HG03108 (cell line): ENCODE results near the gene KANSL1.
"Not testable (repeated sequence)": the region's sequence is repeated elsewhere in the genome, so short reads cannot be mapped to it uniquely, and the experiment has no call there.

Experiments used
- ATAC-seq: cut with Tn5 transposase; IDR thresholded peaks from one replicate; pipeline ENCODE4 v1.9.1; 2021; ENCODE audit warnings: moderate library complexity; ENCODE audit not compliant: unreplicated experiment

KANSL1 gene

DNA sequence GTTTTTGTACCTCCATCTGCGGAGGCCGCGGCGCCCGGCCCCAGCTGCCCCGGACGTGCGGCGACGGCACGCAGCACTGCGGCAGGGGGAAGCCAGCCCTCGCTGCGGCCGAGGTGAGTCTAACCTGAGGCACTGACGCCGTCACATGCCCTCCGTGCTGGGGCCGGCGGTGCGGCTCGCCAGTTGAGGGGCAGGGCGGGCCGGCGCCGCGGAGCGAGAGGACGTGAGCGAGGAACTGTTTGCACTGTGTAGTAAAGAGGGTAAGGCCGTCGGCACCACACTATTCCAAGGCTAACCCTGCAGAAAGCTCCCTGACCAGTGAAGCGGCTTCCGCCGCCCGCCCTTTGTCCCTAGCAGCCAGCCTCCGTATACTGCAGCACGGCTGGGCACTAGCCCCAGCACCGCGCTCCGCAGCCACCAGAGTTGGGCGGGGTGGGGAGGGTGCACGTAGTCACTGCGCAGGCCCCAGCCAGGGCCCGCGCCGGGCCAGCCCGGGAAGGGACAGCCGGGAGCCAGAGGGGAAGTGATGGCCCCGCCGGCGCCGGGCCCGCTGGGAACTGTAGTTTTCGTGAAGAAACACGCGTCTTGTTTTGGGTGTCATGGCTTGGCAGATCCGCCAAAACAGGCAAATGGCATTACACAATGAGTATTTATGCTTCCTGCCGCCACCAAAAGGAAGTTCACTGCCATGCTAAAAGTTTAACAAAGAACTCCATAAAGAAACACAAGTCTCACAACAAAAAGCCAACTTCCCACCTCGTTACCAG, 580 bp upstream of the KANSL1 start:
- ATAC-seq, result peak; percentile 60

DNA sequence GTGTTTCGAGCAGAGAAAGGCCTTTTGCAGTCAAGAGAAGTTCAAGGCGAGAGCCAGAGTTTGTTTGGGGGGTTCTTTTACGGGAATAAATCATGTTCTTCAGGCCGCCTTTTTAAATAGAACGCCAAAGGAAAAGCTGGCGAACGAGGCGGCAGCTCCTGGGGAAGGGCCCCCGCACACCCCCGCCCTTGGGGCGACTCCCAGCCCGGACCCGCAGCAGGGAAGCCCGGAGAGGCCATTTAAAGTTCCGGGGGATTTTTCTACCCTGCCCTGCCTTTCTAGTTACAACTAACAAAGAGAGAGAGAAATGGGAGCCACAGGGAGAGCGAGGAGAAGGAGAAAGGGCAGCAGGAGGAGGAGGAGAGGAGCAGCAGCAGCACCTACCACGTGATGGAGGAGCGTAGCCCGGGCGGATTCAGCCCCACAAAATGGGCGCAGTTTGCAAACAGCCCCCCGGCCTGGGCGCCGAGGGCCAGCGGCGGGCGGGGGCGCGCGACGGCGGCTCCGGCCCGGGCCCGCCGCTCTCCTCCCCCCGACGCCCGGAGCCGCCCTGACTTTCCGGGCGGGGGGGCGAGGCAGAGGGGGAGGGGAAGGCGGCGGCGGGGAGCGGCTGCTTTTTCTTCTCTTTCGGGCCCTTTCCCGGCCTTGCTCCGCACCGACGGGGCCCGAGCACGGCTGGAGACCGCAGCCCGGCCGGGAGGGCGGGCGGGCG, 634 bp downstream of the KANSL1 start:
- peak; percentile 27 for ATAC-seq

DNA sequence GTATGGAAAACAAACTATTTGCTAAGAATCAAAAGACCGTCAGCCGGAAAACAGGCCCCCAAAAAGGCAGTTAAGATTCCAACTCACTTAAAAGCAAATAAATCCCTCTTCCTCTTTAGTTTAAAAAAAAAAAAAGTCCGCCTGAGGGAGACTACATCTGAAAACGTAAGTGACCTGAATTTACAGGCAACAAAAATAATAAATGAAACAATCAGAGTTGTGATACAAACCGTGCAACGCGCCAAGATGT, 1.1 kb downstream of the KANSL1 start:
- no peak for ATAC-seq

DNA sequence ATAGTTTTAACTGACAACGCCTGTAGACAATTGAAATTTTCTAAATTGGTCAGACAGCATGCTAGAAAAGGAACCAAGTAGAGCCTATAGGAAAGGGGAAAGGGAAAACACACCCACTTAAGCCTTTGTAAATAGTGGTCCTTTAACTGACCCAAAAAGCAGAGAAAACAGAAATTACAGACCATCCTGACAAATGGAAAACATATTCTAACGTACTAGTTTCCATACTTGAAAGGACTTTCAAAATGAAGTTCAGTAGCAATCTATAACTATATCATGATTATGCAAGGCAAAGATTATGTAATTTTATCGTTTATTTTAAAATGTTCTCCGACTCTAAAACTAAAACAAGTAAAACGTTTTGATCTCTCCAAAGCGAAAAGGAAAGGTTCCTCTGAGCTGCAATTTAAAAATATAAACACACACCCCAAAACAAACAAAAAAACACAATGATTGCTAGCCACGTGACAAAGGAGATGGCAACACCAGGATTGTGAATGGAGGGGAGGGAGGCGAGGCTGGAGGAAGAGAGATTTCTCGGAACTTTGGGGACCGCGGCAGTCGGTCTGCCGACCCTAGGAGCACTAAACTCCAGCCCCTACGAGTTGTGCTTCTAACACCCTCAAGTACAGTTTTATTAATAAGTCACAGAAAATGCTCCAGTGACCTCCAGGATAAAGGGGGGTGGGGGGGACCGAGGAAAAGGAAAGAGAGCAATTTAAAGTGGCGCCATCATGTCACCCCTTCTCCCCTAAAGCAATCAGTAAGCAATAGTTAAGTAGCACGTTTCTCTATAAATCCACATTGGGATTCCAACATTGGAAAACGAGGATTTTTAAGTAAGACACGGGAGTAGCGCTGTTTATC, 1.7 kb downstream of the KANSL1 start:
- no peak for ATAC-seq

DNA sequence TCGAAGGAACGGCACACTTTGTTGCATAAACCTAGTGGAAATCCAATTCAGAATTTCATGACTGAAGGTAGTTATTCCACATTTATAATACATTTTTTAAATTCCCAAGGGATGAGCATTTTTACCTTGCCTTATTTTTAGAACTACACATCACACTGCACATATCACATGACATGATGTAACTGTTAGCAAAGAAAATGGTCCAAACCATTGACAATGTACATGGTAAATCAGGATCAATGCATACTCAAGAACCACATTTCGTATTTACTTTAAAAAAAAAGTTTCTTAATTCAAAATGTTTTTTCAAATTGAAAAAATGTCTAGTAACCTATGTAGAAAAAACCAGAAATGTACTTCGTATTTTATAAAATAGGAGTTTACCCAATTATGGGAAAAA, 2.5 kb downstream of the KANSL1 start:
- no peak for ATAC-seq

DNA sequence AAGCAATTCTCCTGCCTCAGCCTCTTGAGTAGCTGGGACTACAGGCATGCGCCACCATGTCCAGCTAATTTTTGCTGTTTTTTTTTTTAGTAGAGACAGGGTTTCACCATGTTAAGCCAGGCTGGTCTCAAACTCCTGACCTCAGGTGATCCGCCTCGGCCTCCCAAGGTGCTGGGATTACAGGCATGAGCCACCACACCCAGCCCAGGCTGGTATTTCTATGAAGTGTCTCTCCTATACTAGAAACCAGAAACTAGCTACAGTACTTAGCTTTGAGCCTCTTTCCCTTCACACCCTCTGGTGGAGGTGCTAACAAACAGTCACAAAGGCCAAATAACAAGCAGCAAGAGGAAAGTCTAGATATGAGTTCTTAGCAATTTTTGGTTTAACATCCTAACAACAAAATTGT, 6.4 kb downstream of the KANSL1 start:
- not testable (repeated sequence) for ATAC-seq

DNA sequence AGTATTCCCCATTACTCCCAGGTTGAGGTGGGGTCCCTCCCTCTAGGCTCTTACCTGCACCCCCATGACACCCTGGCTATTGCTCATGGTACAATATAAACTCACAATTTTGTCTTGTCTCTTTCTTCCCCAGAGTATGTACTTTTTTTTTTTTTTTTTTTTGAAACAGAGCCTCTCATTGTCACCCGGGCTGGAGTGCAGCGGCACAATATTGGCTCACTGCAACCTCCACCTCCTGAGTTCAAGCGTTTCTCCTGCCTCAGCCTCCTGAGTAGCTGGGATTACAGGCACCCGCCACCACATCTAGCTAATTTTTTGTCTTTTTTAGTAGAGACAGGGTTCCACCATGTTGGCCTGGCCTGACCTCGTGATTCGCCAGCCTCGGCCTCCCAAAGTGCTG, 8.5 kb downstream of the KANSL1 start:
- ATAC-seq, result no peak

DNA sequence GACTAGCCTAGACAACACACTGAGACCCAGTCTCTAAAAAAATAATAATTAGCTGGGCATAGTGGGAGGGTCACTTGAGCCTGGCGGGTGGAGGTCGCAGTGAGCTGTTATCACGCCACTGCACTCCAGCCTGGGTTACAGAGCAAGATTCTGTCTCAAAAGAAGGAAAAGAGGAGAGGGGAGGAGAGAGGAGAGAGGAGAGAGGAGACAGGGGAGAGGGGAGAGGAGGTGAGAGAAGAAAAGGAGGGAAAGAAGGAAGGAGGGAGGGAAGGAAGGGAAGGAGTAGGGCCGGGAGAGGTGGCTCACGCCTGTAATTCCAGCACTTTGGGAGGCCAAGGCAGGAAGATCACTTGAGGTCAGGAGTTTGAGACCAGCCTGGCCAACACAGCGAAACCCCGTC, 9.8 kb downstream of the KANSL1 start:
- ATAC-seq, result not testable (repeated sequence)

DNA sequence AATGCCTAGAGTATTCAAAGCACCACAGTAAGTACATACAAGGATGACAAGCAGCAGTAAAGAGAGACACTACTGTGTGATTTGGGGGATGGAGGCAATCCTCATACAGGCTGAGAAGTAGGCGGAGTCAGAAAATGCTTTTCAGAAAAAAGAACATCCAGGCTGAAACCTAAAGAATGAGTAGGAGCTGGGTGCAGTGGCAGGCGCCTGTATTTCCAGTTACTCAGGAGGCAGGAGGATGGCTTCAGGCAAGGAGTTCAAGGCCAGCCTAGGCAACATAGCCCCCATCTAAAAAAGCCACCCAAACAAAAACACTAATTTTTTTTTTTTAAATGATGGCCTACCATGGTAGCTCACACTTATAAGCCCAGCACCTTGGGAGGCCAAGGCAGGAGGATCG, 10.3 kb downstream of the KANSL1 start:
- ATAC-seq, result no peak

DNA sequence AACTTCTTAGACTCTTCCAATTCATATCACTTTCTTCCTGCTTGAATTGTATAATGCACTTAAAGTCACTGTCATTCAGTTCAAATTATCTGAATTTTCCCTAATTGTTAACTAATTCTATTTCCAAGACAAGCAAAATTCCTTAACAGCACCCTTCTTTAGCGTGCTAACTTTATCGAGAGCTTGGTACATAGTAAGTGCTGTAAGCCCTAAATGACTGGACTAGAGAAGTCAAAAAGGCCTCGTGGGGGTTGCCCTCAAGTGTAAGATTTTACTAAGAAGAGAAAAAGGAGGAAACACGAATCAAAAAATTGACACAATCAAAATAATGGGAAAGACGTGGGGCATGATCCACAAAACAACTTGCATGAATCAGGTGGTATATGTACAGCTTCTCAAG, 11.3 kb downstream of the KANSL1 start:
- no peak for ATAC-seq

DNA sequence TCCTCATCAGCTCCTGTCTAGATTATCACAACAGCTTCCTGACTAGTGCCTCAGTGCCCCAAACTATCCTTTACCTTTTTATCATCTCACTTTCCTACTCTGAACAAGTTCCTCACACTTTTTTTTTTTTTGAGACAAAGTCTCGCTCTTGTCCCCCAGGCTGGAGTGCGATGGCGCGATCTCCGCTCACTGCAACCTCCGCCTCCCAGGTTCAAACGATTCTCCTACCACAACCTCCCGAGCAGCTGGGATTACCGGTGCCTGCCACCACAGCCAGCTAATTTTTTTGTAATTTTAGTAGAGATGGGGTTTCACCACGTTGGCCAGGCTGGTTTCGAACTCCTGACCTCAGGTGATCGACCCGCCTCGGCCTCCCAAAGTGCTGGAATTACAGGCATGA, 11.9 kb downstream of the KANSL1 start:
- ATAC-seq, result not testable (repeated sequence)

DNA sequence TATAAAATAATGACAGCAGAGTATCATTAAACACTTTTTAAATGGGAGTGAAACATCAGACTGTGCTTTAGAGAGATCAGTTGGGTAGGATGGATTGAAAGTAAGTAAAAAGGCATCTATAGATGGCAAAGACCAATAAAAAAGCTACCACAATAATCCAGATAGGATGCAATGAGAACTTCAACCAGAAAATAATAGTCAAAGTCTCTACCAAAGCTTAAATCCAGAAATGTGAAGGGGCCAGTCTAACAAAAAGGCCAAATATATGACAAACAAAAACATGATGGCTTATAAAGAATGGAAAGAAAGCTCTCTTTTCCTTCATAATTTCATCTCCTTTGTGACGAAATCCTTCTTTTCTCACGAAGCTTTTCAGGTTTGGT, 12.3 kb downstream of the KANSL1 start:
- ATAC-seq, result no peak

DNA sequence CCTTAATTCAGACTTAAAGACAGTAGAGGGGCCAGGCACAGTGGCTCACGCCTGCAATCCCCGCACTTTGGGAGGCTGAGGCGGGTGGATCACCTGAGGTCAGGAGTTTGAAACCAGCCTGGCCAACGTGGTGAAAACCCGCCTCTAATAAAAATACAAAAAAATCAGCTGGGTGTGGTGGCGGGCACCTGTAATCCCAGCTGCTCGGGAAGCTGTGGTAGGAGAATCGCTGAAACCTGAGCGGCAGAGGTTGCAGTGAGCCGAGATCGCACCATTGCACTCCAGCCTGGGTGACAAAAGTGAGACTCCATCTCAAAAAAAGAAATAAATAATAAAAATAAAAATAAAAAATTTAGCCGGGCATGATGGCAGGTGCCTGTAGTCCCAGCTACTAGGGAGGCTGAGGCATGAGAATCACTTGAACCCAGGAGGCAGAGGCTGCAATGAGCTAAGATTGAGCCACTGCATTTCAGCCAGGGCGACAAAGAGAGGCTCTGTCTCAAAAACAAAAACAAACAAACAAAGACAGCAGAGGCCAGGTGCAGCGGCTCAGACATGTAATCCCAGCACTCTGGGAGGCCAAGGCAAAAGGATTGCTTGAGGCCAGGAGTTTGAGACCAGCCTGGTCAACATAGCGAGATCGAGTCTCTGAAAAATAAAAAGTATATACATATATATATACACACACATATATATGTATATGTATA, 12.9 kb downstream of the KANSL1 start:
- ATAC-seq, result not testable (repeated sequence)

DNA sequence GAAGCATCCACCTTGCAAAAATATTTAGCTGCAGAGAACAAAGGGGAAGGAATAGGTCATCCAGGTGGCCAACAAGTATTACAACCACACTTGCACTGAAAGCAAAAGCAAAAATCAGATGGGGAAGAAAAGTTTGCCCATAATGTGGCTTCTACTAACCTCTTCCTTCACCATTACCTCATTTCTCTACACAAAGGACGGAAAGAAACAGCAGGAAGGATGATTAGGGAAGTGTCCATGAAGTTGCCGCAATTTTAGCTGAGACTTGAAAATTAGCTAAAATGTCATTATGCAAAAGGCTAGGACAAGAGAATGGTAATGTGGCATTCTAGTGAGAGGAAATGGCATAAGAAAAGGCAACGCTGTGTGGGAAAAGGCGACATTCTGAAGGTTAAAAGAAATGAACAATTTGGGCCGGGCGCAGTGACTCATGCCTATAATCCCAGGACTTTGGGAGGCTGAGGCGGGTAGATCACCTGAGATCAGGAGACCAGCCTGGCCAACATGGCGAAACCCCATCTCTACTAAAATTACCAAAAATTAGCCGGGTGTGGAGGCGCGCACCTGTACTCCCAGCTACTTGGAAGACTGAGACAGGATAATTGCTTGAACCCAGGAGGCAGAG, 13.7 kb downstream of the KANSL1 start:
- ATAC-seq, result peak; percentile 77

DNA sequence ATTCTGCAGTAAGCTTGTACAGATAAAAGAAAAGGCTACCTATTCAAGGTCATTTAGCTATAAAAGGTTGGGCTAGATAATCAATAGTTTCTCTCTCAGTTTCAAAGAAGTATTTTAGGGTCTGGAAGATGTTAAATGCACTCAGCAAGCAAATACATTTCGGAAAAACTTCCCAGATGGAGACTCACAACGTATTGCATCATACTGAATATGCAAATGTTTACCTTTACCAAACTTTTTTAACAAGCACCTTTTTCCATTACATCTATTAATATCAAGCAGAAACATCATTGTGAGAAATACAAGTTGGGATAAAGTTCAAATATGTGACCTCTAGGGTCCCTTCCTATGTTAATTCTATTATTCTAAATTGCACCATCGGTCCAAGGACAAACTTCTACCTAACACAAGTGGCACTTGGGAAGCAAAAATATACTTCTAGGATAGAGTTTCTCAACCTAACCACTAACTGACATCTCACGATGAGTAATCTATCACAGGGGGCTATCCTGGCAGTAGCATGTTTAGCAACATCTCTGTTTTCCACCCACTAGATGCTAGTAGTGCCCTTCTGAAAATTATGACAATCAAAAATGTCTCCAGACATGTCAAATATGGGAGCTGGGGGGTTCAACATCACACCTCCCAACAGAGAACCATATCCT, 14.5 kb downstream of the KANSL1 start:
- no peak for ATAC-seq

DNA sequence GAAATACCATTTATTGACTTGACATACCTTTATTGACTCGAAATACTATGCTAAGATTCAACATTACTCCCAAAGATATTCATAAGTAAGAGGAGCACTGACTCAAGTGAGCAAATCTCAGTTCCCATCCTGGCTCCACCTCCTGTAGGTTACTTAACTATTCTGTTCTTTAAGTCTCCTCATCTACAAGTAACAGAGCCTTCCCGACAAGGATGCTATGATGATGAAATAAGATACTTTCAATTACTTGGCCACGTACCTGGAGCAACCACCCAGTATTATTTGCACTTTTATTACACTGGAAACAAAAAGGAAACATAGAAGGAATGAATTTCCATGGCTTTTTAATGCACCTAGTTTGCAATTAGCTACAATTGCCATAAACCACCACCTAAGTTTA, 16.3 kb downstream of the KANSL1 start:
- no peak for ATAC-seq

DNA sequence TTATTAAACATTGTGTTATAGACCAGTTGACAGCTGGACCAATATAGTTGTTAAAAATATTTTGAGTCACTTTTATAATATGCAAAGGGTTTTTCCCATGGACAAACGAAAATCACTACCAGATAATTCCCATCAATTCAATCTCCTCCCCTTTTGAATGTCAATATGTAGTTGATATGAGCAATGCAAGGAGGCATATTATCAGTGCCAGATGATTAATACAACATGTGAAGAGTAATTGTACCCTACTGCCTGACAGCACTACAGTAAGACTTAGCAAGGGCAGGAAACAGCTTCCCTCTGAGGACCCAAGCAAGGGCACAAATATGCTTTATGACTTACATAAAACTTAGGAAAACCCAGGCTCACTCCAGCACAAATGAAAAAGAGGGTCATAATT, 17.3 kb downstream of the KANSL1 start:
- no peak for ATAC-seq

DNA sequence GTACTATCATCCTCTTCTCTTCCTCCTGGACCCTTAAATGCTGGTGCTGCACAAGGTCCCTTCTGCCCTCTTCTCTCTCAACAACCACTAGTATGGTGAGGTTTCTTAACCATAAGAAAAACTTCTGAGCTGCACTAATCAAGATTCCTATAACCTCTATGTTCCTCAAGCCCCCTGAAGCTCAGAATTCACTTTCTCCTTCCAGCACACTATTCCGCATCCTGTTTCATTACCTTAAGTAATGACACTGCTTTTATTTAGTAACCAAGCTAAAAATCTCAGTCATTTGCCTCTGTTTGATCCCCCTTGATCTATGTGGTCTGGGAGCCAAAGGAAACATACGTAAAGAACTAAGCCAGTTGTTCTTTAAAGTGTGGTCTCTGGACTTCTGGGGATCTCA, 20.1 kb downstream of the KANSL1 start:
- ATAC-seq, result no peak

DNA sequence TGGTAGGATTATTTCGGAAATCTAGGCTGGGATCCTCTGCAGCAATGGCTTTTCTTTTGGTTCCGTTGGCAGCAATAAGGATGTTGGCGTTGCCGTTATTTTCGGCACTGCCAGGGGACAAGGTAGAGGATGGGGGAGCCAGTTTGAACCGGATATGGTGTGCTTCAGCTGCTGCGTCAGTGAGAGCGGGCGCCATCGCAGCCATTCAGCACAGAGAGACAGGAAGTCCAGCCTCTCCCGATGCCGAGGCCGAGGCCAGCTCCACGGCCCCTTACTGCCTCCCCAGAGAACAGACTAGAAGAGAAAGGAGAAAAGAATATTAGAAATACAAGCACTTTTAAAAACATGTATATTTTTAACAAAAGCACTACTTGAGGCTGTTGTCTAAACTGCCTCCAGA, 21.3 kb downstream of the KANSL1 start:
- no peak for ATAC-seq

DNA sequence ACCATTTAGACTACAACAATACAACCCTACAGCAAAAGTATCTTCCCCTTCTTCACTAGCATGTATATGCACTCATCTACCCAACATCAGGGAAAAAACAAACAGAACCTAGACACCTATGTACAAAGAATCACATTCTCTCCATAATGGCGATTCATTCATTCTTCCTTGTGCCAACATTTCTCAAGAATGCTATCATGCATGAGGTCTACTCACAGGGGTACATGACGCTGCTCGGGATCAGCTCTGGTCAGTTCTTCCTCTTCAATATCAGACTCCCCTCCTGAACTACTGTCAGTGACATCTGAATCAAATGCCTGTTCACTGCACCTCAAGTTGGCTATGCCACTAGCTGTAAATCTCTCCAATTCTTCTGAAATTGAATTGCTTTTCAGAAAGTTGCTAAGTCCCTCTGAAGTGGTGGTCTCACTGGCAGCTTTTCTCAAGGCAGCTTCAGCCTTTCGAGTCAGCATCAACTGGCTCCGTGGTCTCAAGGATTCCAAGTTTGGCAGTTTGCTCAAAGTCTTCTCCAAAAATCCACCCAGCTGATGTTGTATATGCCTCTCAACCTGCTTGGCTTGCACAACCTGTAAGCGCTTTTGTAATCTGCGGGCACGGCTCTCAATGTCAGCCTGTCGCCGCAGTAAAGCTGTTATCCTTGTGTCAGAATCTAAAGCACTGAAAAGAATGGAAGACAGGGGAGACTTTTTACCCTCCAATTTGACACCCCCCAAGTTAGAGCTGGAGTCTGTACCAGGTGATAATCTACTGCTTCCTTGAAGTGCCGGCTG, 22.4 kb downstream of the KANSL1 start:
- no peak for ATAC-seq
